ENCODE data around the gene FBXO21. TPM values are rescaled to one million over a fixed set of nuclear protein-coding genes. Genes with fewer than 3 reads are reported as not detected.

FBXO21 gene
- polyA plus RNA-seq, 3 donors: 7.7 to 19.1 (median 17.2) TPM

- Histone ChIP-seq H3K79me2 (ENCODE audit: insufficient read depth, low read length) (no peaks in the 10 kb centered on the region), H2AFZ (ENCODE audit: insufficient read depth, low read depth, low read length, poor library complexity, severe bottlenecking) (no peak overlapping the region), H3K27me3 (ENCODE audit: control insufficient read depth in 2 of 2, insufficient read depth in 2 of 2, low read length in 2 of 2) (no peaks in the 10 kb centered on the region), H3K4me2 (replicated peaks; ENCODE audit: extremely low read depth, low read length, poor library complexity, severe bottlenecking) (no peak overlapping the region), H3K27ac (ENCODE audit: low read depth in 1 of 2, low read length in 2 of 2) (no peak overlapping the region), H3K4me1 (ENCODE audit: control insufficient read depth in 1 of 2, insufficient read depth in 2 of 2, low read length in 2 of 2) (no peaks in the 10 kb centered on the region), H3K9me3 (replicated peaks in 1 of 2; ENCODE audit: control insufficient read depth in 1 of 2, insufficient read depth in 1 of 2, low read length in 2 of 2) (no peaks in the 10 kb centered on the region), H3K9ac (ENCODE audit: insufficient read depth, low read length, poor library complexity, severe bottlenecking) (no peak overlapping the region), H4K20me1 (ENCODE audit: insufficient read depth, low read length) (no peaks in the 10 kb centered on the region), H3K4me3 (replicated peaks in 1 of 3; ENCODE audit: low read depth in 2 of 3, low read length in 3 of 3) (no peak overlapping the region), H3K36me3 (replicated peaks in 1 of 2; ENCODE audit: control insufficient read depth in 1 of 2, insufficient read depth in 2 of 2, low read length in 2 of 2) (peaks cover 81 to 96% of the 10 kb centered on the region in 2 donors)
- no peaks in the 10 kb centered on the region for H3K9me3 Mint-ChIP-seq
- peaks cover 89 to 100% of the 10 kb centered on the region in 2 donors for H3K36me3 Mint-ChIP-seq
- H3K4me1 Mint-ChIP-seq: no peaks in the 10 kb centered on the region
- H3K27me3 Mint-ChIP-seq (ENCODE audit: low read depth in 3 of 3): peaks cover 0 to 2% (median 2%) of the 10 kb centered on the region in 3 donors
- no peak for DNase-seq
- intact Hi-C loops (cut with micrococcal nuclease): no loop called here
- no CpG with 5 or more reads among the region's 4 CpGs for WGBS (ENCODE audit: insufficient coverage)
- no peak overlapping the region for H3K4me3 Mint-ChIP-seq
- no peak for TF ChIP-seq CTCF (IDR thresholded peaks at IDR 0.05)
- no peak overlapping the region for H3K27ac Mint-ChIP-seq
Measured at GRCh38 chr12:117166107-117166506, 24.2 kb downstream of the FBXO21 start.

- no peaks in the 10 kb centered on the region for H3K4me1 Mint-ChIP-seq
- Histone ChIP-seq H3K27ac (ENCODE audit: low read depth in 1 of 2, low read length in 2 of 2) (no peak overlapping the region), H3K36me3 (replicated peaks in 1 of 2; ENCODE audit: control insufficient read depth in 1 of 2, insufficient read depth in 2 of 2, low read length in 2 of 2) (peaks cover 80 to 96% of the 10 kb centered on the region in 2 donors), H3K27me3 (ENCODE audit: control insufficient read depth in 2 of 2, insufficient read depth in 2 of 2, low read length in 2 of 2) (no peaks in the 10 kb centered on the region), H3K9me3 (replicated peaks in 1 of 2; ENCODE audit: control insufficient read depth in 1 of 2, insufficient read depth in 1 of 2, low read length in 2 of 2) (no peaks in the 10 kb centered on the region), H3K4me2 (replicated peaks; ENCODE audit: extremely low read depth, low read length, poor library complexity, severe bottlenecking) (no peak overlapping the region), H3K4me3 (replicated peaks in 1 of 3; ENCODE audit: low read depth in 2 of 3, low read length in 3 of 3) (no peak overlapping the region), H2AFZ (ENCODE audit: insufficient read depth, low read depth, low read length, poor library complexity, severe bottlenecking) (no peak overlapping the region), H3K4me1 (ENCODE audit: control insufficient read depth in 1 of 2, insufficient read depth in 2 of 2, low read length in 2 of 2) (no peaks in the 10 kb centered on the region), H4K20me1 (ENCODE audit: insufficient read depth, low read length) (no peaks in the 10 kb centered on the region), H3K9ac (ENCODE audit: insufficient read depth, low read length, poor library complexity, severe bottlenecking) (no peak overlapping the region), H3K79me2 (ENCODE audit: insufficient read depth, low read length) (no peaks in the 10 kb centered on the region)
- intact Hi-C loops (cut with micrococcal nuclease): no loop called here
- 100% methylated on average over 3 of the region's 5 CpGs for WGBS (ENCODE audit: insufficient coverage)
- H3K36me3 Mint-ChIP-seq: peaks cover 87 to 100% of the 10 kb centered on the region in 2 donors
- H3K4me3 Mint-ChIP-seq: no peak overlapping the region
- TF ChIP-seq CTCF (IDR thresholded peaks at IDR 0.05): no peak
- no peak for DNase-seq
- H3K27ac Mint-ChIP-seq: no peak overlapping the region
- peaks cover 0 to 2% (median 2%) of the 10 kb centered on the region in 3 donors for H3K27me3 Mint-ChIP-seq (ENCODE audit: low read depth in 3 of 3)
- no peaks in the 10 kb centered on the region for H3K9me3 Mint-ChIP-seq
Measured at GRCh38 chr12:117165342-117165741, 24.9 kb downstream of the FBXO21 start.
